Neural cell (in vitro differentiated cells): ENCODE data around the gene PPP1R13B. TPM values are rescaled to one million over a fixed set of nuclear protein-coding genes. Genes with fewer than 3 reads are reported as not detected.

Experiments used
- H2AFZ ChIP-seq: fragments of 200-600, 300-800 bp; sonication (generic), shearing (Covaris generic); 2 replicates; pipeline ENCODE4 v1.6.0; 2014; ENCODE audit warnings: low read depth, mild to moderate bottlenecking, antibody characterized with exemption, low read length, moderate library complexity
- H3F3A ChIP-seq: fragments of 200-600 bp; shearing (Covaris generic); 2 replicates; pipeline ENCODE4 v1.6.1; 2016; ENCODE audit warnings: mild to moderate bottlenecking, moderate library complexity, mixed read lengths, antibody characterized with exemption, low read length; ENCODE audit not compliant: insufficient read depth, poor library complexity, severe bottlenecking
- H3K27ac ChIP-seq: fragments of 200-600, 300-800 bp; sonication (generic), shearing (Covaris generic); 2 replicates; pipeline ENCODE4 v1.5.1; 2014; ENCODE audit warnings: mild to moderate bottlenecking, low read length, moderate library complexity
- H3K27me3 ChIP-seq: fragments of 300-800, 200-600 bp; sonication (generic), shearing (Covaris generic); 2 replicates; pipeline ENCODE4 v1.6.0; 2014; ENCODE audit warnings: mild to moderate bottlenecking, low read depth, low read length, moderate library complexity; ENCODE audit not compliant: insufficient read depth
- H3K36me3 ChIP-seq: fragments of 300-800, 200-600 bp; sonication (generic), shearing (Covaris generic); 2 replicates; pipeline ENCODE4 v1.5.1; 2014; ENCODE audit warnings: mild to moderate bottlenecking, antibody characterized with exemption, low read length, moderate library complexity; ENCODE audit not compliant: insufficient read depth
- H3K4me2 ChIP-seq: fragments of 300-800, 200-600 bp; sonication (generic), shearing (Covaris generic); 2 replicates; pipeline ENCODE4 v1.6.0; 2014; ENCODE audit warnings: mild to moderate bottlenecking, low read length
- H3K4me3 ChIP-seq: fragments of 300-800, 200-600 bp; sonication (generic), shearing (Covaris generic); 2 replicates; pipeline ENCODE4 v1.5.1; 2014; ENCODE audit warnings: mild to moderate bottlenecking, low read length, moderate library complexity
- H3K79me2 ChIP-seq: fragments of 200-600 bp; shearing (Covaris generic); replicated peaks from 2 replicates; pipeline ENCODE4 v1.6.0; 2014; ENCODE audit warnings: mild to moderate bottlenecking, low read length, moderate library complexity; ENCODE audit not compliant: insufficient read depth
- H3K9ac ChIP-seq: fragments of 300-800, 200-600 bp; sonication (generic), shearing (Covaris generic); 2 replicates; pipeline ENCODE4 v1.6.1; 2016; ENCODE audit warnings: mild to moderate bottlenecking, low read length, mixed read lengths
- H3K9me2 ChIP-seq: fragments of 200-600 bp; shearing (Covaris generic); 2 replicates; pipeline ENCODE4 v1.6.1; 2016; ENCODE audit warnings: mild to moderate bottlenecking, low read length, mixed read lengths; ENCODE audit not compliant: insufficient read depth
- H3K9me3 ChIP-seq: fragments of 200-600, 300-800 bp; sonication (generic), shearing (Covaris generic); 2 replicates; pipeline ENCODE4 v1.6.1; 2016; ENCODE audit warnings: mild to moderate bottlenecking, mixed run types, low read length, moderate library complexity, mixed read lengths
- H4K20me1 ChIP-seq: fragments of 200-600 bp; shearing (Covaris generic); 2 replicates; pipeline ENCODE4 v1.6.1; 2016; ENCODE audit warnings: mild to moderate bottlenecking, mixed run types; ENCODE audit not compliant: insufficient read depth
- CTCF ChIP-seq: fragments of 450-650 bp; IDR thresholded peaks from 2 replicates; pipeline ENCODE4 v1.5.1; 2014; ENCODE audit warnings: antibody characterized with exemption, mild to moderate bottlenecking, moderate library complexity; ENCODE audit not compliant: poor library complexity, severe bottlenecking
- EP300 ChIP-seq: fragments of 450-650 bp; conservative IDR thresholded peaks from 2 replicates; pipeline ENCODE4 v1.6.1; 2014; ENCODE audit warnings: antibody characterized with exemption, mild to moderate bottlenecking, moderate library complexity; ENCODE audit not compliant: poor library complexity, severe bottlenecking
- EZH2 ChIP-seq: fragments of 200-600, 300-800 bp; shearing (Covaris generic), sonication (generic); IDR thresholded peaks from 2 replicates; pipeline ENCODE4 v1.6.1; 2014; ENCODE audit warnings: antibody characterized with exemption, low read length, borderline replicate concordance, mild to moderate bottlenecking; ENCODE audit not compliant: insufficient read depth, poor library complexity, severe bottlenecking
- MXI1 ChIP-seq: fragments of 450-650 bp; conservative IDR thresholded peaks from 2 replicates; pipeline ENCODE4 v1.6.1; 2014; ENCODE audit warnings: antibody characterized with exemption, mild to moderate bottlenecking; ENCODE audit not compliant: poor library complexity, severe bottlenecking
- POLR2AphosphoS5 ChIP-seq: IDR thresholded peaks from 2 replicates; pipeline ENCODE4 v1.6.1; 2012
- RAD21 ChIP-seq: fragments of 450-650 bp; conservative IDR thresholded peaks from 2 replicates; pipeline ENCODE4 v1.6.1; 2014; ENCODE audit warnings: antibody characterized with exemption, mild to moderate bottlenecking, moderate library complexity
- SMC3 ChIP-seq: fragments of 450-650 bp; conservative IDR thresholded peaks from 2 replicates; pipeline ENCODE4 v1.6.1; 2014; ENCODE audit warnings: antibody characterized with exemption, mild to moderate bottlenecking, moderate library complexity; ENCODE audit not compliant: poor library complexity
- TAF1 ChIP-seq: IDR thresholded peaks from 2 replicates; pipeline ENCODE4 v1.6.1; 2012; ENCODE audit warnings: low read depth
- polyA plus RNA-seq: library from polyadenylated mRNA; depleted of rRNA; stranded (reverse); fragments of >200 nt; gene quantifications from 2 replicates; pipeline ENCODE4 v1.2.3, GENCODE V29; 2014
- TF ChIP-seq, protein P1 (sequence below): IDR thresholded peaks from 2 replicates; pipeline ENCODE4 v1.6.1; 2012; ENCODE audit warnings: borderline replicate concordance

PPP1R13B gene
- polyA plus RNA-seq, 1 donor from 2014 or later, result 8.2 TPM

DNA sequence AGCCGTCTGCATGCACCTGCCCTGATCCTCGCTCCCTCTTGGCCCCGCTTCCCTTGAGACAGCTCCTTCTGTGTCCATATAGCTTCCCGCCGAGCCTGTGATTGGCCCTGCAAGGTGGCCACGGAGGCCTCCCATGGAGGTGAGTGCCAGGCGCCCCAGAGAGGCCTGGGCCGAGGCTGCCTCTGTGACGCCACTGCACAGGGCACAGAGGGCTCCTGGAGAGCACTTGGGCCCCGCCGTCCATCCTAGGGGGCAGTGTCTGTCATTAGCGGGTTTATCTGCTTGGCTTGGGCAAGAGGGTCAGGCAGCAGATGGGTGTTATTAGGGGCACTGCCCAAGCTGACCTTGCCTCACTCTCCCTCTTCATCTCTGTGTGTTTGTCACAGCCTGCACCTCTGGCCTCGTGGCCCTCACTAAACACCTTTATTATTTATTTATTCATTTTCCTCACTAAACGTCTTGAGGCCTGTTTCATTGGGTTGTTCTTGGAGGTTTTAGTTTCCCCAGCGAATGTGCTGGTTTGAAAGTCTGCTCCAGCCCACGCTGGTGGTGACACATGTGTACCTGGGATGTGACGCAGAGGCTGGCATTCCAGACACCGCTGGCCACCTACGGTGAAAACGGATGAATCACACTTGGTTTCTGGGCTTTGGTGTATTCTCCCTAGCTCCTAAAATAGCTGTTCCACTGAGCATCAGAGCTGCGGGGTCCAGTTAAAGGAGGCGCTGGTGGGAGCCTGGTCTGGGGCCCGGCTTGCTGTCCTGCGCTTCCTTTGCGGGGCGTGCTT is 125.8 kb downstream of the PPP1R13B start:
- H3F3A ChIP-seq, result no peaks in the 10 kb centered on the region
- H3K9me3 ChIP-seq, result no peaks in the 10 kb centered on the region
- no peak overlapping the region for H3K9ac ChIP-seq
- H2AFZ ChIP-seq, result no peak overlapping the region
- no peaks in the 10 kb centered on the region for H3K36me3 ChIP-seq
- peaks cover 5% of the 10 kb centered on the region for H4K20me1 ChIP-seq
- H3K9me2 ChIP-seq, result no peaks in the 10 kb centered on the region
- no peak overlapping the region for H3K4me2 ChIP-seq
- H3K27me3 ChIP-seq, result no peaks in the 10 kb centered on the region
- H3K4me3 ChIP-seq, result no peak overlapping the region
- no peak overlapping the region for H3K27ac ChIP-seq
- H3K79me2 ChIP-seq, result peaks cover 44% of the 10 kb centered on the region
- TF ChIP-seq, protein P1, sequence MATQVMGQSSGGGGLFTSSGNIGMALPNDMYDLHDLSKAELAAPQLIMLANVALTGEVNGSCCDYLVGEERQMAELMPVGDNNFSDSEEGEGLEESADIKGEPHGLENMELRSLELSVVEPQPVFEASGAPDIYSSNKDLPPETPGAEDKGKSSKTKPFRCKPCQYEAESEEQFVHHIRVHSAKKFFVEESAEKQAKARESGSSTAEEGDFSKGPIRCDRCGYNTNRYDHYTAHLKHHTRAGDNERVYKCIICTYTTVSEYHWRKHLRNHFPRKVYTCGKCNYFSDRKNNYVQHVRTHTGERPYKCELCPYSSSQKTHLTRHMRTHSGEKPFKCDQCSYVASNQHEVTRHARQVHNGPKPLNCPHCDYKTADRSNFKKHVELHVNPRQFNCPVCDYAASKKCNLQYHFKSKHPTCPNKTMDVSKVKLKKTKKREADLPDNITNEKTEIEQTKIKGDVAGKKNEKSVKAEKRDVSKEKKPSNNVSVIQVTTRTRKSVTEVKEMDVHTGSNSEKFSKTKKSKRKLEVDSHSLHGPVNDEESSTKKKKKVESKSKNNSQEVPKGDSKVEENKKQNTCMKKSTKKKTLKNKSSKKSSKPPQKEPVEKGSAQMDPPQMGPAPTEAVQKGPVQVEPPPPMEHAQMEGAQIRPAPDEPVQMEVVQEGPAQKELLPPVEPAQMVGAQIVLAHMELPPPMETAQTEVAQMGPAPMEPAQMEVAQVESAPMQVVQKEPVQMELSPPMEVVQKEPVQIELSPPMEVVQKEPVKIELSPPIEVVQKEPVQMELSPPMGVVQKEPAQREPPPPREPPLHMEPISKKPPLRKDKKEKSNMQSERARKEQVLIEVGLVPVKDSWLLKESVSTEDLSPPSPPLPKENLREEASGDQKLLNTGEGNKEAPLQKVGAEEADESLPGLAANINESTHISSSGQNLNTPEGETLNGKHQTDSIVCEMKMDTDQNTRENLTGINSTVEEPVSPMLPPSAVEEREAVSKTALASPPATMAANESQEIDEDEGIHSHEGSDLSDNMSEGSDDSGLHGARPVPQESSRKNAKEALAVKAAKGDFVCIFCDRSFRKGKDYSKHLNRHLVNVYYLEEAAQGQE, result no peak
- no peak for TF ChIP-seq MXI1
- no peak for TF ChIP-seq SMC3
- no peak for TF ChIP-seq EP300
- no peak for TF ChIP-seq CTCF
- no peak for TF ChIP-seq POLR2AphosphoS5
- no peak for TF ChIP-seq TAF1
- no peak for TF ChIP-seq RAD21
- no peak for TF ChIP-seq EZH2

DNA sequence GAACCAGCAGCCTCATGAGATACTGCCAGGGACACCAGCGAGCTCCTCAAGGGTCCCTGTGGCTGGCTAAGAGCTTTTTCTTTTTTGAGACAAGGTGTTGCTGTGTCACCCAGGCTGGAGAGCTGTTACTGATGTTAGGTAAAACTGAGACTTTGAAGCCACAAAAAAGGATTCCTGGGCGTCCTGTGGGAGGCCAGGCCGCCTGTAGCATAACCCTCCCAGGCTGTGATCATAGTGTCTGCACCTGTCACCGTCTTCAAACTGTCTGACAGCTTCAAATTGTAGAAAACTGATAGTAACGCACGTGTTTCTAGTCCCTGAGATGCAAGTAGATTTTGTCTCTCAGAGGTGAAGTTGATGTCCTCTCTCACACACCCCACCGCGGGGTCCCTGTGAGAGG is 127.6 kb downstream of the PPP1R13B start:
- Histone ChIP-seq H3K9me3 (no peaks in the 10 kb centered on the region), H3F3A (no peaks in the 10 kb centered on the region), H3K4me2 (no peak overlapping the region), H4K20me1 (peaks cover 5% of the 10 kb centered on the region), H2AFZ (no peak overlapping the region), H3K4me3 (peak overlapping the region; percentile 23), H3K27me3 (no peaks in the 10 kb centered on the region), H3K79me2 (peaks cover 50% of the 10 kb centered on the region), H3K9me2 (no peaks in the 10 kb centered on the region), H3K9ac (peak overlapping the region; percentile 5), H3K36me3 (no peaks in the 10 kb centered on the region), H3K27ac (no peak overlapping the region)
- no peak for TF ChIP-seq EP300
- TF ChIP-seq, protein P1, result no peak
- no peak for TF ChIP-seq TAF1
